GM12865 (cell line): ENCODE measurements around the gene KRTAP4-3.
A peak's percentile ranks its signal among the peaks of the same experiment; 100 is the strongest.
"Not testable (repeated sequence)": the region's sequence is repeated elsewhere in the genome, so short reads cannot be mapped to it uniquely, and the experiment has no call there.

Experiments used
- DNase-seq: peaks from one replicate; pipeline ENCODE4 v3.0.0; 2010; ENCODE audit warnings: low read depth
- H3K4me3 ChIP-seq: 2 replicates; pipeline ENCODE4 v1.5.1; 2011; ENCODE audit warnings: mild to moderate bottlenecking, low read depth, low read length, control low read depth
- TF ChIP-seq, protein P1 (sequence below): IDR thresholded peaks from 2 replicates; pipeline ENCODE4 v1.5.1; 2011; ENCODE audit warnings: low read length, control low read depth, low read depth, inconsistent platforms; ENCODE audit not compliant: insufficient read depth; ENCODE audit errors: missing control alignments

The KRTAP4-3 gene

GRCh38 chr17:41177727-41178271, 9.8 kb upstream of the KRTAP4-3 start, which contains the start of gene KRTAP4-2:
KRTAP4-2 (minus strand) TSS chr17:41178221; CDS start chr17:41178164, 57 bp downstream.
- DNase-seq: no peak
- TF ChIP-seq, protein P1, sequence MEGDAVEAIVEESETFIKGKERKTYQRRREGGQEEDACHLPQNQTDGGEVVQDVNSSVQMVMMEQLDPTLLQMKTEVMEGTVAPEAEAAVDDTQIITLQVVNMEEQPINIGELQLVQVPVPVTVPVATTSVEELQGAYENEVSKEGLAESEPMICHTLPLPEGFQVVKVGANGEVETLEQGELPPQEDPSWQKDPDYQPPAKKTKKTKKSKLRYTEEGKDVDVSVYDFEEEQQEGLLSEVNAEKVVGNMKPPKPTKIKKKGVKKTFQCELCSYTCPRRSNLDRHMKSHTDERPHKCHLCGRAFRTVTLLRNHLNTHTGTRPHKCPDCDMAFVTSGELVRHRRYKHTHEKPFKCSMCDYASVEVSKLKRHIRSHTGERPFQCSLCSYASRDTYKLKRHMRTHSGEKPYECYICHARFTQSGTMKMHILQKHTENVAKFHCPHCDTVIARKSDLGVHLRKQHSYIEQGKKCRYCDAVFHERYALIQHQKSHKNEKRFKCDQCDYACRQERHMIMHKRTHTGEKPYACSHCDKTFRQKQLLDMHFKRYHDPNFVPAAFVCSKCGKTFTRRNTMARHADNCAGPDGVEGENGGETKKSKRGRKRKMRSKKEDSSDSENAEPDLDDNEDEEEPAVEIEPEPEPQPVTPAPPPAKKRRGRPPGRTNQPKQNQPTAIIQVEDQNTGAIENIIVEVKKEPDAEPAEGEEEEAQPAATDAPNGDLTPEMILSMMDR: no peak
- H3K4me3 ChIP-seq: no peak within 1 kb of the TSS

- peak; percentile 14 for DNase-seq
- H3K4me3 ChIP-seq: no peak overlapping the region
- TF ChIP-seq, protein P1: no peak
Measured at GRCh38 chr17:41176744-41177387, 8.8 kb upstream of the KRTAP4-3 start.

- no peak for DNase-seq
- H3K4me3 ChIP-seq: no peak overlapping the region
Measured at GRCh38 chr17:41171886-41172285, 3.9 kb upstream of the KRTAP4-3 start.

DNA sequence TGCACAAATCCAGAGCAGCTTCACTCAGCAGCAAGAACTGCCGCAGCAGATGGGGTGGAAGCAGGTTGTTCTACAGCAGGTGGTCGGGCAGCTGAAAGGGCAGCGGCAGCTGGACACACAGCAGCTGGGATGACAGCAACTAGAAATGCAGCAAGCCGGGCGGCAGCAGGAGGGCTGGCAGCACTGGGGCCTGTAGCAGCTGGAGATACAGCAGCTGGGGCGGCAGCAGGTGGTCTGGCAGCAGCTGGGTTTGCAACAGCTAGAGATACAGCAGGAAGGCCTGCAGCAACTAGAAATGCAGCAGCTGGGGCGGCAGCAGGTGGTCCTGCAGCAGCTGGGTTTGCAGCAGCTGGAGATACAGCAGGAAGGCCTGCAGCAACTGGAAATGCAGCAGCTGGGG, 460 bp downstream of the KRTAP4-3 start:
- no peak for DNase-seq
- no peak overlapping the region for H3K4me3 ChIP-seq

More at GRCh38 chr17:41171886-41172285, 3.9 kb upstream of the KRTAP4-3 start:
- TF ChIP-seq, protein P1: no peak

DNA sequence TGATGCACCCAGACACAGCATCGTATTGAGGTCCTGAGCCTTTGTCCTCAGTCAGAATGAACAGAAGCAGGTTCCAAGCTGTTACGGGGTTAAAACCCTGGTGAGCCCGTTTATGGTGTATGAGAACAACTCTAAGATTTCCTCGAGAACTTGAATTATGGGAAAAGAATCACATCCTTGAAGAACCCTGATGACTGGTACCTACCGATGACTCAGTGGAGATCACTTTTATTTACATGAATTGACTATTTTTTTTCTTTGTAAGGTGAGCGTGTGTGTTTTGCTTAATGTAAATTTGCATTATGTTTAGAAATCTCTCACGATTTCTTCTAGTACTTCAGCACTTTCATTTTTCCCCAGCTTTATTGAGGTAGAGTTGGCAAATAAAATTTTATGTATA, 4.2 kb downstream of the KRTAP4-3 start:
- TF ChIP-seq, protein P1: no peak
- H3K4me3 ChIP-seq: no peak overlapping the region
- no peak for DNase-seq

More for the DNA sequence above, 460 bp downstream of the KRTAP4-3 start:
- TF ChIP-seq, protein P1: no peak

- DNase-seq: no peak
- H3K4me3 ChIP-seq: no peak within 1 kb of the TSS
- TF ChIP-seq, protein P1: no peak
Measured at GRCh38 chr17:41160648-41161047, 7.4 kb downstream of the KRTAP4-3 start, which contains the start of gene KRTAP4-4. KRTAP4-4 (minus strand) TSS chr17:41160748; CDS start chr17:41160691, 57 bp downstream.

GRCh38 chr17:41160190-41160589, 7.8 kb downstream of the KRTAP4-3 start:
- DNase-seq, H3K4me3 ChIP-seq: not testable (repeated sequence)
